NCI-H345 (cell line): ENCODE data around the gene OR9Q1.
"Not testable (repeated sequence)": the region's sequence is repeated elsewhere in the genome, so short reads cannot be mapped to it uniquely, and the experiment has no call there.

Experiments
- DNase-seq: peaks from one replicate; lab custom pipeline; 2025; lab: John Stamatoyannopoulos, UW

Gene OR9Q1

DNA sequence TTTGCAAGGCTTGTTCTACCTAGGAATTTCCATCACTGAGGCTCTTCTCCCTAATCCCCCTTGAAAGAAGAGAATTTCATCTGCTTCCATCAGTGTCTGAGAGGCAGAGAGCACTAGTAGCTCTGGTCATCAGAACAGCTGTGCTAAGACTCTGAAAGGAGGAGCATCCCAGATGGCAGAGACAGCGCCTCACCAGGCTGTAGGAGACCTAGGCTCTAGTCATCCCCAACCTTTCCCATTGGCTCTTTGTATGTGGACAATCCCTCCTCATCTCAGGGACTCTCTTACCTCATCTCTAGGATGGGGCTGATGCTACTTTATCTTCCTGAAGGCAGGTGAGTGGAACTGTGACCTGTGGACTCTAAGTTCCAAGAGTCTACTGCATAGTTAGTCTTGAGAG lies 110.5 kb downstream of the OR9Q1 start:
- no peak for DNase-seq

DNA sequence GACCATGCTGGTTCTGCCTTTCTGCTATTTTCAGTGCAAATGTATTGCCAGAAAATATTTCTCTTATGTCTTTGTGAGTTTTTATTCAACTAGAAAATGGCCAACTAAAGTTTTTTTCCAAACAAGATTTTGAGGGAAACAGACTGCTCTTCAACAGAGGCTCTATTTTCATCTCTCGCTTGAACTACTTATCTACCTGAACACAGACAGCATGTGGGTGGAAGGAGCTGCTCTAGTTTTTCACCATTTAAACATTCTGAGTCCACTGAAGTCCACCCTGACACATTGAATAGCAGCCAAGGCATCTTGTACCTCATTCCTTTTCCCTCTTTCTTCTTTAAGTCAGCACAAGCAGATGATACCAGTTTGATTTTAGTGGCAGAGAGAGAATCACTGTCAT lies 111.5 kb downstream of the OR9Q1 start:
- DNase-seq: no peak

DNA sequence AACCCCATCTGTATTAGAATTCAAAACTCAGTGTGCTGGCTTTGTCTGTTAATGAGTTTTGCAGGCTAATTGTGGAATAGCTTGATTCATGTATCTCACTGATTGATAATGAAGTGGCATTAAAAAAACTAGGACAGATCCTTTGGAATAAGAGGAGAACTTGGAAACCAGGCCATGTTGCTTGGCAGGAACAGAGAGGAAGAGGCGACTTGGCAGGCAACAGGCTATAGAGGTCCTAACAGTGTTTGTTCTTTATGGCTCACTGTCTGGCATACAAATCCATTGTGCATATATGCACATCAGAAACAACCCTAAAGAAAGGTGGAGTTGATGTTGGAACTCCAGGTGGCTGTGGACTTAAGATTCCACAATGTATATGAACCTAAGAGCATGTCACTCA lies 119.1 kb downstream of the OR9Q1 start:
- DNase-seq: no peak

DNA sequence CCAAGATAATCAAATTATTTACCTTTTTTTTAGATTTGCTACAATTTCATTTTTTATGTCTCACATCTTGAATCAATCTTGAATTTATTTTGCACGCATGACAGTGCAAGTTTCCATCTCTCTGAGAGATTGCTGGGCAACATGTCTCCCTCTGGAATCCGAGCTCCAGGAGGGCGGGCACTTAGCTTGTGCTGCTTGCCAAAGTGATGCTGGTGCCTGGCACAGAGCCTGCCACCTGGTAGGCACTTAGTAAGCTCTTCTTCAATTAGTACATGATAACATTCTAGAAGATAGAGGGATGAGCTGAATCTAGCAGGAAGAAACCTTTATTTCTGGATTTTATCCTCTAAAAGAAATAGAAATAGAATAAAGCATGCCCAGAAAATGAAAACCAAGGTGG lies 129.1 kb downstream of the OR9Q1 start:
- DNase-seq: peak; percentile 1

DNA sequence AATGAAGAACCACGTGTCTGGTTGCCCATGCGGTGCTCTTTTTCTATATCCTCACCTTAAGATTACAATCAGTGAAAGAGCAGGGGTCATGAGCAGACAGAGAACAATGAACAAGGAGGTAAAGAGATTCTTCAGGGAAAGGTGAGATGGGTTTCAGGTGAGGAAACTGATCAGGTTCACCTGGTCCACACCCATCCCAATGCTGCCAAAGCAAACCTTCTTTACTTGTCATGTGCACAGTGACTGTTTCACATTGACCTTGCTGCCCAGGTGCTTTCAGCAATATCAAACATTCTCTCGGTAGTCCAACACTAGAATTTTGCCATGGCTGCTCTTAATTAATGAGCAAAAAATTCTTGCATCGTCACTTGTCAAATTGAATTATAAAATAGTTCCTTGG lies 140.7 kb downstream of the OR9Q1 start:
- DNase-seq: no peak

DNA sequence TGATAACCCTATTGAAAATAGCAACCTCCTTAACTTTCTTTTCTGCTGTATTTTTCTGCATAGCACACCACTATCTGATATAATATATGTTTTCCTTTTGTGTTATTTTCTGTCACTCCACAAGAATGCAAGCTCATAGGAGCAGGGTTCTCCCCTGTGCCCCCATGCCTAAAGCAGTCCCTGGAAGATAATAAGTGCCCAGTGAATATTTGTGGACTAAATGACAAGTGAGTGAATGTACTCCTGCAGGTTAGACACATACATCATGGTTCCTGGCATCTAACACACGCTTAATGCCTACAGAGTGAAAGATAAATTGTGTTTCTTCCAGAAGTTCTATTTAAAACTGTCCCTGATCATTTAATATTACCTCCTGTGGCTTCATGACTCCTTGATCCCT lies 141.3 kb downstream of the OR9Q1 start:
- no peak for DNase-seq

DNA sequence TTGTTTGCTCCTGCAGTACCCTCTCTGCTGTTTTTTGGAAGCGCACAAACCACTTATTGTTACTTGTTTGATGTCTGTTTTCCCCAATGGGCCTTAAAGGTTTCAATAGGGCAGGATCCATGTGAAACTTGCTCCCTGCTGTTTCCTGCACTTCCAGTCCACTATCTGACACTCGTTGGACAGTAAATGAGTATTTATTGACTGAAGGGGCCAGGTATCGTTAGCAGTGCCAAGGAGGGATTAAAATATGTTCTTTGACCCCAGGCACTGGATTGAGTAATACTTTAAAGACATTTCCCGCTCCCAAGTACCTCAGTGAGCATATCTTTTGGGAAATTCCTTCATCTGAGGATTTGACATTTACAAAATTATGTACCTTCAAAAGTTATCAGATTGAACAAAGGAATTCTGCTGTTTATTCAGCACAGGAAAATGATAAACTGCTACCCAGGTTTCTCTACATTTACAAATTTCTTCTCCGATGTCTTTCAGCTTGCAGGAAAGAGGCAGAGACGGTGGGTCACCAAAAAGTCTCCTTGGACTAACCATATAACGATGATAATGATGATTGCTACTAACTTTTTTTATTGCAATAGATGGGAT lies 141.9 kb downstream of the OR9Q1 start:
- DNase-seq: no peak

DNA sequence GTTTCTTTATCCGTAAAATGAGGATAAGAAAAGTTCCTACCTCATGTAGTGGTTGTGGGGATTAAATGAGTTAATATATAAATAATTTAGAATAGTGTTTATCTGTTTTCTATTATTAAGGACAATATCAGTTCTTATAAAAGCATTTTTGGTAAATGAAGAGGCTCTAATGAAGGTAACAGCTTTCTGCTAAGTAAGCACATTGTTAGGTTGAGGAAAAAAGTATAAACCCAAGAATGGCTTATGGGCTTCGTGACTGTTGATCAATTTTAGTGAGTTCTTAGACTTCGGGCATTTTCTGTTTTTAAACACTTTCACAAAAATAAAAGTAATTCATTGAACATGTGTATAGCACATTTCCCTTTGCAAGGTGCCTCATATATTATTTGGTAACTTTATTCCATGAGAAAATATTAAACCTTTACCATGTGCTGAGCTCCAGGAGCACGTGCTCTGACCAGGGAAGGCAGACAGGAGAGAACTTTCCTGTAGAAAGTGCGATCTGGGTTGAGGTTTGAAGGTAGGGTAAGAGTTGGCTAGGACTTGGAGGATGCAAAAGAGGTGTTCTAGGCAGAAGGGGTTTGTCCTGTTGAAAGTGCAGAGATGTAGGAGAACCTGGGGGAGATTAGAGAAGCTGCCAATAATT lies 153.9 kb downstream of the OR9Q1 start:
- no peak for DNase-seq

DNA sequence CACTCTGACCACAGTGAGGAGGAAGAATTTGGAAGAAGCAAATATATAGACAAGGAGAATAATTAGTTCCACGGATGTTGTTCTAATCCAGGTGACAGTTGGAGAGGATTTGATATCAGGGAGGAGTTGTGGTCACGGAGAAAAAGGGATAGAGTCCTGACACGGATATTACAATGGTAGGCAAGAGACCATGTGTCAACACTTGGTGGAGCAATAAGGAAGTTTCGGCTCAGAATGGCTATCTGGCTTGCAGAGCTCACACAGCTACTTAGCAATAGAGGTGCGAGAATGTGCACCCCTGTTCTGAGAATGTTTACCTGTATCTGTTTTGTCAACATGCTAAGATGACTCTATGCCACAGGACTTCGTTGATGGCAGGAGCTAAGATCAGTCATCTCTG lies 154.8 kb downstream of the OR9Q1 start:
- no peak for DNase-seq

DNA sequence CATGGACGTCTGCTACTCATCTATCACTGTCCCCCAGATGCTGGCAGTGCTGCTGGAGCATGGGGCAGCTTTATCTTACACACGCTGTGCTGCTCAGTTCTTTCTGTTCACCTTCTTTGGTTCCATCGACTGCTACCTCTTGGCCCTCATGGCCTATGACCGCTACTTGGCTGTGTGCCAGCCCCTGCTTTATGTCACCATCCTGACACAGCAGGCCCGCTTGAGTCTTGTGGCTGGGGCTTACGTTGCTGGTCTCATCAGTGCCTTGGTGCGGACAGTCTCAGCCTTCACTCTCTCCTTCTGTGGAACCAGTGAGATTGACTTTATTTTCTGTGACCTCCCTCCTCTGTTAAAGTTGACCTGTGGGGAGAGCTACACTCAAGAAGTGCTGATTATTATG lies 156.0 kb downstream of the OR9Q1 start:
- no peak for DNase-seq

DNA sequence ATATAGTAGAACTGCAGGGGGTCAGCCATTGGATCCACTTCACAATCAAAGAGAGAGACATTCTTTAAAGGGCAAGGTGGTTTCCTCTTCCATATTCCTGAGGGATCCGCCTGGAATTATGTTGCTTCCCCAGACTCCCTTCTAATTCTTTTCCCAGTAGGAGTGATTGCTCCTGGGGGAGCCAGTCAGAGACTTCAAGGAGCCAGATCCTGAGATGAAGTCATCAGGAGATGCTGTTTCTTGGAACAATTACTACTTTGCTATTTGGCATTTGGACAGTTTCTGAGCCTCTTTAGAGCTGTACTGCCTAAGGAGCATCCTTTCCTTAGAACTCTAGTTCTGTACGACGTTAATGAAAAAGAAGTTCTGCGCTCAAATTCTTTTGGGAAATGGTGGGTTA lies 163.3 kb downstream of the OR9Q1 start:
- DNase-seq: no peak

DNA sequence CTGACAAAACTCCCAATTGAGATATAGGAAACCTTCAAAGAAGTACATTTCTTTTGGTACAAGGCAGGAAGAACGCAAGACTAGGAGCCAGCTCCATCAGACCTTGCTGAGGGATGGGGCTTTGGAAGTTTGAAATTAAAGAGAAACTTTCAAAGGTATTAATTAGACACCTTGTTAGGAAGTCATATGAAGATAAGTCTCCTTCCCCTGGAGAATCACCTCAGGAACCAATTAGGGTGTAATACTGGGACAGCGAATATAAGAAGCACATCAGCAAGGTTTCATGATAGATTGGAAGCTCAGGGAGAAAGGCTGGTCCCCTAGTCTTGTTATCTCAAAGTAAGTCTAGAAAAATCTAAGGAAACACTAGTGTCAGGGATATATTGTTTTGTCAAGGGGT lies 165.1 kb downstream of the OR9Q1 start, which contains the start of gene OR9Q2:
Gene OR9Q2 (plus strand): TSS at position 301 of the 400 bp plus-strand sequence. CDS start 1,421 bp downstream, outside the sequence.
- no peak for DNase-seq

DNA sequence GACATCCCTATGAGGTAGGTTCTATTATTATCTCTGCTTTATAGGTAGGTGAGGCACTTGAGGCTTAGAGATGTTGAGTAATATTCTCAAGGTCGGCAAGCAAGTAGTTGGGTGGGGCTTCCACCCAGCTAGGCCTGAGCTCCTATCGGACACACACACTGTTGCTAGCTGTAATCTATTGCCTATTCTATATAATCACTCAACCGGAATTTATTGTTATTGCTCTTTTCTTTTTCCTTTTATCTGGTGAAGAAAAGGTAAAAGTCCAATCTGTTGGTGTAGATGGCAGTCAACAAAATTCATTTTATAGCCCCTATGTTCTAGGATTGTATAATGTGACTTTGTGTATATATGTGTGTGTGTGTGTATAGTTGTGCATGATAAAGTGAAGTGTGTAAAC lies 168.5 kb downstream of the OR9Q1 start:
- DNase-seq: peak; percentile 7

DNA sequence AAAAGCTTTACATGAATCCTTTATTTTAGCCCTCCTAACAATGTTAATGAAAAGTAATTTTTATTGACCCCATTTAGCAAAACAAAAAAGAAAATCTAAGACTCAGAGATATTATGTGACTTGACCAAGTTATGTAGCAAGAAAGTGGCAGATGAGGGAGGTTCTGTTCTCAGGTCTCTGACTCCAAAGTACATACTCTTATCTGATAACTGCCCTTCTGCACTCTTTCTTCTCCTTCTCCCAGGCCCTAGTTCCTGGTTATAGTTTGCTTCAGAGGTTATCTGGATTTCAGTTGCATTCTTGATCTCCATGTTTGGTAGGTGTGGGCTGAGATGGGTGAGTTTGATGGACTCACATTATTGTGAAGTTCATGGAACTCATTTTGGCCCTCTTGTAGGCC lies 169.7 kb downstream of the OR9Q1 start:
- DNase-seq: no peak

DNA sequence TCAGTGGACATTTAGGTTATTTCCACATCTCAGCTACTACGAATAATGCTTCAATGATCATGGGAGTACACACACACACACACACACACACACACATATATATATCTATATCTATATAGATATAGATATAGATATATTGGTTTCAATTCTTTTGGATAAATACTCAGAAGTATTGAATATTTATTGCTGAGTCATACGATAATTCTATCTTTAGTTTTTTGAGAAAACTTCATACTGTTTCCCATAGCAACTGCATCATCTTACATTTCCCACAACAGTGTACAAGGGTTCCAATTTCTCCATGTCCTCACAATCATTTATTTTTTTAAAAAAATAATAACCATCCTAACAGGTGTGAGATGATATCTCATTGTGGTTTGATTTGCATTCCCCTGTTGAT lies 172.3 kb downstream of the OR9Q1 start:
- no peak for DNase-seq

DNA sequence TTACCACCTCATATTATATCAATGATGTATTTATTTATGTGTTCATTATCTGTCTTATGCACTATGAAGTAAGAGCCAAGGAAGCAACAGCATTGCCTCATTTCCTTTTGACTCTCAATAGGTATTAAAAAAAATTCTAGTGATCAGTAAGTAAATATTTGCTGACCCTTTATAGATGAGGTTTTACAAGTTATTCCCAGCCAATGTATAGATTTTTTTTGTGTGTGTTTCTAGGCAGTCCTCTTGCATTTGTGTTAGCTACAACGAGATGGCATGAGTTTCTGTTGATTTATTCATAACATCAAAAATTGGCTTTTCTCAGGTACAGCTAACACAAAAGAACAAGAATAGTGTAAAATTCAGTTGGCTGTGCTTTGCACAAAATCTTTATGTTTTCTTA lies 175.6 kb downstream of the OR9Q1 start:
- DNase-seq: no peak

DNA sequence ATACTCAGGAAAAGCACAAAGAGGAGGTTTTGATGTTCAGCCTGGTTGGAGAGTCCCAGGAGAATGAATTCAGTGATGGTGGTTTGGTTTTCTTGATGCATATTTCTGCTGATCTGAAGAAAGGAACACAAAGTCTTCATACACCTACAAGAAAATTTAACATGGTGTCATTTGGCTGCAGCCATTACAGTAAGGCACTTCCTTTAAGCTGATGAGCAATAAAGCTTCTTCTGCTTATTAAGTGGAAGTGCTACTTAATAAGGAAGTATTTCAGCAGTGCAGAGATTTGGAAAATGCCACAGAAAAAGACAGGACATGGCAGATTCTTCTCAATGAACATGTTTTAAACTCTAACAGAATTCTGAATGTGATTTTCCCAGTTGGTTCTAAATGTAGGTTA lies 180.4 kb downstream of the OR9Q1 start, which contains the start of gene OR1S2:
Gene OR1S2 (minus strand): TSS at position 101 of the 400 bp plus-strand sequence. CDS start 0 bp downstream, at position 101.
- DNase-seq: no peak

DNA sequence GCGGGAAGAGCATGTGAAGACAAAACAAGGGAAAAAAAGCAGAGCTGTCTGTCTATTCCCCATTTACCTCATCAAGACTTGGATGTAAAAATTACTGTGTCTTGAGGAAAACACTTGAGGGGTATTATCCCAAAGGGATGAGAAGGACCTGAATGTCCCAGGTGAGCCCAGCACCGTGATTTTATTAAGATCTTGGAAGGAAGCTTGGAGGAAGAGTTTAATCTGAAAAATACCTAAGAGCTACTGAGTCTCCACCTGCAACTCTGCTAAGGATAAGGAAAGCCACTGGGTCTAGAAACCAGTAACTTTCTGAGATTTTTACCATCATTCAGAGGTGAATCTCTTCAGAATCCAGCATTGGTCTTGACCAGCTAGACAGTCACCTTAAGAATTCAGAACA lies 188.7 kb downstream of the OR9Q1 start, which contains the start of gene OR1S1:
Gene OR1S1 (plus strand): TSS at position 301 of the 400 bp plus-strand sequence.
- not testable (repeated sequence) for DNase-seq

DNA sequence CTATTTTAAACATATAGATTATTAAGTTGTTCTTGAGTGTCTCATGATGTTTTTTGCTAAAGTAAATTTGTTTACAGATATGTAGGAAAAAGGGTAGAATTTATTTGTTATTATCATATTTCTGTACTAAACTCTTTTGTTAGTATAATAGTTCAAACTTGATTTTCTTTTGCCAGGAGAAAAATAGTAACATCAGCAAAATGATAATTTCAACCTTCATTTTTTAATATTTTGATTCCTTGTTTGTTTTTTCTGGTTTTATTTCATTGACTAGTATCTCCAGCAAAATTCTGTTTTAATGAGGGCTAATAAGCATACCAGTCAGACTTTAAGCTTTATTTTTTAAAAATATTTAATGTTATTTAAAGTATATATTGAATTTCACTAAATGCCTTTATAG lies 192.8 kb downstream of the OR9Q1 start:
- DNase-seq: no peak

DNA sequence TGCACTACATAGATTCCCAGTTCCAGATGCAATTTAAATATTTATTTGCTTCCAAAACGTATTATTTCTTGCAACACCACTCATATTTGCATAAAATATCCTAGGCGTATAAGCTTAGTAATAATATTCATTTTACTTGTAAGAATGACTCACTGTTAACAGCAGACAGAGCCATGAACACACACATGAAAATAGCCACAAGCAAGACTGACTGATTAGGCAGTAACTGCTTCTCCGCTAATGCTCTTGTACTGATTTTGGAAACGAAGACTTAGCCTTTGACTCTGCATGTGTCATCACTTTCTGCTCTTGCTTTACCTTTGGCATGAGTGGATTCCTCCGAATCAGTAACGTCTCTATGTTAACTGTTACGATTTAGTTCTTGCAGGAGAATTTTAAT lies 199.0 kb downstream of the OR9Q1 start:
- no peak for DNase-seq

DNA sequence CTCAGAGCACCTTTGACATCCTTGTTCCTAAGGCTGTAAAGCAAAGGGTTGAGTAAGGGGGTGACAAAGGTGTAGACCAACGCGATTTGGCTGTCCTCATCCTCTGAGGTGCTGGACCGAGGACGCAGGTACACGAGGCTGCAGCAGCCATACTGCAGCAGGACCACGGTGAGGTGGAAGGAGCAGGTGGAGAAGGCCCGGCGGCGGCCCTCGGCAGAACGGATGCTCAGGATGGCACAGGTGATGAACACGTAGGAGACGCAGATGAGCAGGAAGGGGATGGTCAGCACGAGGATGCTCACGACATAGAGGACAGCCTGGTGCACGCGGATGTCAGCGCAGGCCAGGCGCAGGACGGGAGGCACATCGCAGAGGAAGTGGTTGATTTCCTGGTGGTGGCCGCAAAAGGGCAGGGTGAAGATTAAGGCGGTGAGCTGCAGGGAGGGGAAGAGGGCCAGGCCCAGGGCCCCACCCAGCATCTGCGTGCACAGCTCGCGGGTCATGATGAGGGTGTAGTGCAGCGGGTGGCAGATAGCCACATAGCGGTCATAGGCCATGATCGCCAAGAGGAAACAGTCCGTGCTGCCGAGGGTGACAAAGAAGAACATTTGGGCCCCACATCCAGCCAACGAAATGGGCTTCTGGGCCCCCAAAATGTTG lies 204.4 kb downstream of the OR9Q1 start:
- DNase-seq: no peak
